OCI-LY7 (cell line): ENCODE data around the gene SOX5. TPM values are rescaled to one million over a fixed set of nuclear protein-coding genes. Genes with fewer than 3 reads are reported as not detected.

ENCODE experiments used
- BruUV-seq: library from RNA; stranded (reverse); fragments of 400-500 nt; replicated peaks from 2 replicates; lab custom pipeline; 2021; lab: Mats Ljungman, UMichigan
- CTCF ChIA-PET: fragments of 300-600 bp; sonication (Branson Sonifier 250); formaldehyde crosslinking; loops from one replicate; lab custom pipeline; 2022; ENCODE audit warnings: antibody characterized with exemption; ENCODE audit not compliant: unreplicated experiment; lab: Charles Lee
- POLR2A ChIA-PET: fragments of 300-600 bp; sonication (Branson Sonifier 250); formaldehyde crosslinking; loops from one replicate; lab custom pipeline; 2022; ENCODE audit warnings: antibody characterized with exemption; lab: Charles Lee
- DNase-seq: peaks from one replicate; pipeline ENCODE4 v3.0.0-alpha.2; 2015; ENCODE audit warnings: low spot score
- H2AFZ ChIP-seq: fragments of 200-600 bp; sonication (generic), shearing (Covaris generic); 2 replicates; pipeline ENCODE4 v1.6.1; 2014; ENCODE audit warnings: mild to moderate bottlenecking, antibody characterized with exemption, low read length, moderate library complexity
- H3K27ac ChIP-seq: fragments of 200-600 bp; sonication (generic); 2 replicates; pipeline ENCODE4 v1.5.1; 2014; ENCODE audit warnings: mixed run types, low read depth, mild to moderate bottlenecking, moderate library complexity, low read length, inconsistent platforms; ENCODE audit not compliant: poor library complexity, severe bottlenecking
- H3K36me3 ChIP-seq: fragments of 200-600 bp; sonication (generic); 2 replicates; pipeline ENCODE4 v1.6.1; 2014; ENCODE audit warnings: mild to moderate bottlenecking, antibody characterized with exemption, low read length, moderate library complexity, mixed read lengths; ENCODE audit not compliant: insufficient read depth
- H3K4me1 ChIP-seq: fragments of 200-600 bp; sonication (generic); 2 replicates; pipeline ENCODE4 v1.5.1; 2014; ENCODE audit warnings: mild to moderate bottlenecking, low read length; ENCODE audit not compliant: insufficient read depth, poor library complexity, severe bottlenecking
- H3K4me2 ChIP-seq: fragments of 200-600 bp; sonication (generic); 2 replicates; pipeline ENCODE4 v1.6.1; 2014; ENCODE audit warnings: mild to moderate bottlenecking, low read length
- H3K4me3 ChIP-seq: fragments of 200-600 bp; sonication (generic); 2 replicates; pipeline ENCODE4 v1.5.1; 2014; ENCODE audit warnings: mild to moderate bottlenecking, low read depth, low read length; ENCODE audit not compliant: poor library complexity, severe bottlenecking
- H3K79me2 ChIP-seq: fragments of 200-600 bp; sonication (generic); 2 replicates; pipeline ENCODE4 v1.6.1; 2016; ENCODE audit warnings: low read depth, mild to moderate bottlenecking, low read length, moderate library complexity, mixed read lengths; ENCODE audit not compliant: insufficient read depth
- H3K9me2 ChIP-seq: fragments of 200-600 bp; sonication (generic); 2 replicates; pipeline ENCODE4 v1.6.1; 2016; ENCODE audit warnings: mild to moderate bottlenecking, low read length, mixed read lengths; ENCODE audit not compliant: insufficient read depth
- H3K9me3 ChIP-seq: fragments of 200-600 bp; sonication (generic); 2 replicates; pipeline ENCODE4 v1.6.1; 2014; ENCODE audit warnings: mild to moderate bottlenecking, mixed run types, low read length, mixed read lengths
- H4K20me1 ChIP-seq: fragments of 200-600 bp; sonication (generic); 2 replicates; pipeline ENCODE4 v1.6.1; 2014; ENCODE audit warnings: mild to moderate bottlenecking, antibody characterized with exemption, low read length, moderate library complexity, mixed read lengths; ENCODE audit not compliant: insufficient read depth
- EZH2phosphoT487 ChIP-seq: fragments of 200-600 bp; sonication (generic); IDR thresholded peaks from 2 replicates; pipeline ENCODE4 v1.6.1; 2018; ENCODE audit warnings: low read depth, borderline replicate concordance, mild to moderate bottlenecking, mixed run types, antibody characterized with exemption, low read length, moderate library complexity, mixed read lengths
- intact Hi-C: fragments of 100-400 bp; cut with micrococcal nuclease; formaldehyde crosslinking; loops from one replicate; pipeline ENCODE4 v1.10.0; 2022; ENCODE audit not compliant: unreplicated experiment
- total RNA-seq, 2 experiments: library from RNA; depleted of rRNA in 1 of 2; stranded (reverse); fragments of >200 nt in 1 of 2; shearing (Covaris generic) in 1 of 2; gene quantifications; 2 replicates each; pipeline ENCODE4 v1.2.3, GENCODE V29; 2014 to 2022
- TF ChIP-seq, protein P1 (sequence below): fragments of 200-600 bp; sonication (generic); conservative IDR thresholded peaks from 2 replicates; pipeline ENCODE4 v1.5.1; 2014; ENCODE audit warnings: mild to moderate bottlenecking, antibody characterized with exemption, low read length, moderate library complexity, mixed read lengths

Gene SOX5
- total RNA-seq, 2 experiments from 2014 or later = 0.16 TPM; not detected in 1

DNA sequence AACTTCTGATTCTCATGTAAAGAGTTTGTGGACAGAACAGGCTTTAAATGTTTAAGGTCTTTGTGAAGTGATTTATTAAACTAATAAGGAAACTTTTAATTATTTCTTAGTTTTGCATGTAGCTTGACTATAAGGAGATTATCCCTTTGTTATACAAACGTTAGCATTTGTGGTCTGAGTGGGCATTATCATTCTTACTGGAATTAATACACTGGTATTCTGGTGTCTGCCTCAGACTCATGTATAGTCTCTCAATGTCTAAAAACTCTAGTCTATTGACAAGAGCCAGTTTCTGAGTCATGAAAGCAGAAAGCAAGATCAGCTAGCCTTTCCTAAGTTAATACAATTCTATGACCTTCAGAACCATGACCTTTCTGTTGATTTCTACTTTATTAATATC is 51.3 kb downstream of the SOX5 start:
- H3K36me3 ChIP-seq = no peaks in the 10 kb centered on the region
- no peak overlapping the region for H3K4me3 ChIP-seq
- intact Hi-C loops = no loop called here
- no peak for DNase-seq
- TF ChIP-seq, protein P1, sequence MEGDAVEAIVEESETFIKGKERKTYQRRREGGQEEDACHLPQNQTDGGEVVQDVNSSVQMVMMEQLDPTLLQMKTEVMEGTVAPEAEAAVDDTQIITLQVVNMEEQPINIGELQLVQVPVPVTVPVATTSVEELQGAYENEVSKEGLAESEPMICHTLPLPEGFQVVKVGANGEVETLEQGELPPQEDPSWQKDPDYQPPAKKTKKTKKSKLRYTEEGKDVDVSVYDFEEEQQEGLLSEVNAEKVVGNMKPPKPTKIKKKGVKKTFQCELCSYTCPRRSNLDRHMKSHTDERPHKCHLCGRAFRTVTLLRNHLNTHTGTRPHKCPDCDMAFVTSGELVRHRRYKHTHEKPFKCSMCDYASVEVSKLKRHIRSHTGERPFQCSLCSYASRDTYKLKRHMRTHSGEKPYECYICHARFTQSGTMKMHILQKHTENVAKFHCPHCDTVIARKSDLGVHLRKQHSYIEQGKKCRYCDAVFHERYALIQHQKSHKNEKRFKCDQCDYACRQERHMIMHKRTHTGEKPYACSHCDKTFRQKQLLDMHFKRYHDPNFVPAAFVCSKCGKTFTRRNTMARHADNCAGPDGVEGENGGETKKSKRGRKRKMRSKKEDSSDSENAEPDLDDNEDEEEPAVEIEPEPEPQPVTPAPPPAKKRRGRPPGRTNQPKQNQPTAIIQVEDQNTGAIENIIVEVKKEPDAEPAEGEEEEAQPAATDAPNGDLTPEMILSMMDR = no peak
- TF ChIP-seq EZH2phosphoT487 = no peak
- H3K27ac ChIP-seq = no peak overlapping the region
- H4K20me1 ChIP-seq = no peaks in the 10 kb centered on the region
- ChIA-PET POLR2A (no interaction called here), CTCF (no interaction called here)
- no peak overlapping the region for H2AFZ ChIP-seq
- H3K9me3 ChIP-seq = no peaks in the 10 kb centered on the region
- no peaks in the 10 kb centered on the region for H3K9me2 ChIP-seq
- no peaks in the 10 kb centered on the region for H3K79me2 ChIP-seq
- no peak overlapping the region for H3K4me2 ChIP-seq
- no TSS peak for BruUV-seq
- no peaks in the 10 kb centered on the region for H3K4me1 ChIP-seq

DNA sequence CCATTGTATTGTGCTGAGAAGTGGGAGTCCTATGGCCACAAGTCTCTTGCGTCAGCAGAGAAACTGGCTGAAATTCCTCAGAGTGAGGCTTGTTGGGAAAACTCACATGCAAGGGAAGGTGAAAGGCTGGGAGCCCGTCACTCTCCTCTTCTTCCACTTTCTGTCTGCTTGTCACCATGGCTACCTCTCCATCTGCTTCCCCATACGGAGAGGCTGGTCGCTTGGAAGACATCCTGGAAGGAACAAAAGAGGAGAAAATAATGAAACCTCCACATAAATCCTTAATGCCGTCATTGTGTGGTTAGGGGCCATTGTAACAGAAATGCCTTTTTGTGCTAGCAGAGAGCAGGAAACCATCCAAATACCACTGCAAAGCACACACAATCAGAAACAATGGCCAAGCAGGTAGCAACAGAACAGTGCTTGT is 53.7 kb downstream of the SOX5 start:
- no peak overlapping the region for H3K4me3 ChIP-seq
- no peaks in the 10 kb centered on the region for H3K9me2 ChIP-seq
- no peaks in the 10 kb centered on the region for H3K36me3 ChIP-seq
- BruUV-seq = no TSS peak
- no peaks in the 10 kb centered on the region for H3K9me3 ChIP-seq
- intact Hi-C loops = no loop called here
- POLR2A ChIA-PET = interaction anchor here (0.7 kb wide), 3 partner anchors 51 to 1757 kb away, joined by 3 to 8 read pairs (median 4); no protein-coding TSS in a partner anchor
- no peaks in the 10 kb centered on the region for H3K4me1 ChIP-seq
- no peak overlapping the region for H2AFZ ChIP-seq
- DNase-seq = no peak
- H3K4me2 ChIP-seq = no peak overlapping the region
- H3K79me2 ChIP-seq = no peaks in the 10 kb centered on the region
- H3K27ac ChIP-seq = no peak overlapping the region
- no peaks in the 10 kb centered on the region for H4K20me1 ChIP-seq
- CTCF ChIA-PET = no interaction called here
- TF ChIP-seq, protein P1 = no peak
- no peak for TF ChIP-seq EZH2phosphoT487

DNA sequence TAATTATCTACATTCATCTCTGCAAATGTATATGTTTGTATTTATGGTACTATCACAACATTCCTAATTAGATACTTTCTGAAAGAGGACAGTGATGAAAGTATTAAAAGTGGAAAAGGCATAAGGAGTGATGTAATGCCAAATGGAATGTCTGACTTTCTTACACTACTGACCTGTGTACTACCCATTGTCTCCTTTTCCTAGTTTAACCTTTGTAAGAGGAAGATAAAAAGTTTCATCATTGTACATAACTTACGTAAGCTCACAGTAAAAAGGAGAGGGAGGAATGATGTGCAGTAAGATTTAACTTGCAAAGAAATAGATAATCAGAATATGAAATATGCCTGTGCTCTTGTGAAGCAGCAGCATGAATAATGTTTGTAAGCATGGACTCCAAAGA is 55.9 kb downstream of the SOX5 start:
- ChIA-PET CTCF (no interaction called here), POLR2A (interaction anchor here (0.8 kb wide), 1 partner anchor 8 kb away, joined by 3 read pairs; no protein-coding TSS in a partner anchor)
- no peaks in the 10 kb centered on the region for H3K36me3 ChIP-seq
- H4K20me1 ChIP-seq = no peaks in the 10 kb centered on the region
- no TSS peak for BruUV-seq
- no peak overlapping the region for H2AFZ ChIP-seq
- H3K79me2 ChIP-seq = no peaks in the 10 kb centered on the region
- no peaks in the 10 kb centered on the region for H3K4me1 ChIP-seq
- H3K4me2 ChIP-seq = no peak overlapping the region
- no peaks in the 10 kb centered on the region for H3K9me3 ChIP-seq
- intact Hi-C loops = no loop called here
- TF ChIP-seq, protein P1 = no peak
- TF ChIP-seq EZH2phosphoT487 = no peak
- no peak overlapping the region for H3K4me3 ChIP-seq
- no peaks in the 10 kb centered on the region for H3K9me2 ChIP-seq
- no peak for DNase-seq
- H3K27ac ChIP-seq = no peak overlapping the region
